NCI-H128 (cell line): ENCODE results near the gene AHI1.

Experiments used
- DNase-seq: peaks from one replicate; lab custom pipeline; 2025; ENCODE audit not compliant: unreplicated experiment; lab: John Stamatoyannopoulos, UW

Gene AHI1

DNA sequence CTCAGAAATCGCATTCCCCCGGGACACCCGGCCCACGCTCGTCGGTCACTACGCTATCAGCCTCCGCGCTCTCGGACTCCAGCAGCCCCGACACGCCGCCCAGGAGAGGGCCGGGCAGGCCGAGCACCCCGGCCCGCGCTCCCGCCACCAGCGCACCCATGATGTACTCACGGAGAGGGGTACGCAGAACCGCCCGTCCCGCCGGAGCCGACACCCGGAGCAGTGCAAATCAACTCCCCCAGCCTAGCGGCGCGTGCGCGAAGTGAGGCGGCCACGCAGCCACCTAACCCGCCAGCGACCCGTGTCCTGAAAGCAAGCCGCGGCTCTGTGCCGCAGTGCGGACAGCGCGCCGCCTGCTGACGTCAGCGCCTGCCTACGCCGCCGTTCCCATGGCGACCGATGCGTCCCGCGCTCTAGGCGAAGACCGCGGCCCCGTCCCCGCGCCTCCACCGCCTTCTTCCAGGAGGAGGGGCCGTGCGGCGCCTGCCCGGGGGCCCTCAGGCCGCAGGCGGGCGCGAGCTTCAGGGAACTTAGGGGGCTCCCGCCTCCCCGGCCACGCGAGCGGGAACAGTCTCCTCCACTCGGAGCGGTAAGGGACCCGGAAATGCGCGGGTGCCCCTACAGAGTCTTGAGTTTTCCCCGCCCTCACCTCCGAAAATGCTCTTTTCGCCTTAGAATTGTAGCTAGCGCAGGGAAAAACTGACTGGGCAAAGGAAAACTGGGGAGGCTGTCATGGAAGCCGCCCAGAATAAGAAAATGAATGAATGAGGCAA lies at the start of gene AHI1:
Gene AHI1 (minus strand): TSS at position 329 of the 773 bp plus-strand sequence. CDS start 5,503 bp downstream, outside the sequence.
- DNase-seq = peak; percentile 78

DNA sequence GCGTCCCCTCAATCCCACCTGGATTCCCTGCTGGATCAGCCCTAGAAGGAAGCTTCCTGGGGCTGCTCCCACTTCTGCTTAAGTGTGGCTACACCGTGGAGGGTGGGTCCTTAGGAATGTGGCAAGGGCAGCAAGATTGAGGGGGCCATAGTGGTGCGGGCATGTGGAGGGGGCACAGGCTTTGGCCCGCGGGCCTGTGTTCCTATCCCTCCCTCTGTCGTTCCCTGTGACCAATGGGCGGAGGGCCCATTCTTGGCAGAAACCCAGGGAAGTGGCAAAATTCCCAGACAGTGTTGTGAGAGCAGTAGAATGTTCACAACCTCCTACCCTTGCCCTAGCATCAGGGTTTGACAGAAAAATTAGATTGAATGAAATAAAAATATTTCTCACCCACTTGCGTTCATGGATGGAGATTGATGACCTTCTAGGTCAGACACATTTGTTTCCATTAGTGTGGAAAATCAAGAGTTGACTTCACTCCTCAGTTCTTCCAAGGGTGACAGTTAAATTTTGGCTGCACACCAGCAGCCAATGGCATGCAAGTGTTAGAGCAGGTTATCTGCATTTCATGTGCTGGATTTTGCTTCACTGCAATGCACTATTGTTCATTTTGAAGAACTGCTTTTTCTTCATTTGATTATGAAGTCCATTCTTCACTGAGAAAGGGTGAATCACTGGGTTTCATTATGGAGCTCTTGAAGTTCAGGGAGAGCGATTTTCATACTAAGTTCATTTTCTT lies 49.3 kb upstream of the AHI1 start:
- DNase-seq = no peak

- DNase-seq = no peak
Measured at GRCh38 chr6:135546206-135546605, 48.7 kb upstream of the AHI1 start.

DNA sequence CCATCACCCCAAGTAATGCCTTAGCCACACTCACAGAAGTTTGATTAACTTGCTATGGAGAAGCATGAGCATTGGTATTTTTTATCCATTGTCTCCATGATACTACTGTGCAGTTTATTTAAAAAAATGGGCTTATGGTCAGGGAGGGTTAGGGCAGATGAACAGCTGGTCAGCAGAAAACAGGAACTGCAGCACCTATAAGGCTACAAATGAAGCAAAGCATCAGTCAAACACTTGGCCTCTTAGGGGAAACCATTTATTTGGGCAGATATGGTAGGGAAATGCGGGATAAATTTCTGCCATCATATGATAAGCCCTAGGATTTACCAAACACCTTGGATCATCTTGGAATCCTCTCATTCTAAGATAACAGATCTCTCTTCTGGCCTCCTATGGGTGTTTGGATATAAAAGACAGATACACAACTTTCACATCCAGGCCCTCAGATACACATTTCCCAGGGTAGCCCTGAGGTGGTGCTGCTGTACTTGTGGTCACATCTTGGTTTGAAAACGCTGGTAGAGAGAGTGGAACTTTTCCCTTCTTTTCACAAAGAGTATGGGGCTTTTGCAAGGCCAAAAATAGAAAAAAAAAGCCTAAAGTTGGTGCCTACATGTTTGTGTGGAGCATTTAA lies 42.8 kb upstream of the AHI1 start:
- DNase-seq = no peak

GRCh38 chr6:135537741-135538301 lies 40.3 kb upstream of the AHI1 start:
- DNase-seq = no peak

GRCh38 chr6:135535989-135536414 lies 38.5 kb upstream of the AHI1 start:
- DNase-seq = peak; percentile 29

DNA sequence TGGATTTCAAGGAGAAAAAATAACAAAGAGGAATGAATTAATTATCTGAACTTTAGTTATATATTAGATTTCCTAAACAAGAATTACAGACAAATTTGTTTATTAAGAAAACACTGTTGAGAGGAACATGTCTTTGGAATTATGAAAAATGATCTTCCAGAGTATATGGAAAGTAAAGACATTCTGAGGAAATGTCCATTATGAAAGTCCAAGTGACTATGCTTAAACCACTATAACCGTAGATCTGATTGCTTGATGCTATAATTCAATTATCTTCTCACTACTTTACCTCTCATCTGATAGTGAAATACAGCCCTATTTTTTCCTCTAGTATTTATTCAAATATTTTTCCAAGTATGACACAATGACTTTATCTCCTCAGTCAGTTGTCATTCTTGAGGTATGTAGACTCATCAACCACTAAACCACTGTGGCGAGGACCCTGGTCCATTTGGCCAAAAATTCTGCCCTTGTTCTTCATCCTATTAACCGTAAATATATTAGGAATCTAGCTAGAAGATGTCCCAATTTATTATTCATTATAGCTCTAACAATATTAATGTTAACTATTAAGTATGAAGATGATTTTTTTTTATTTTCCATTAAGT lies 37.3 kb upstream of the AHI1 start:
- DNase-seq = no peak

DNA sequence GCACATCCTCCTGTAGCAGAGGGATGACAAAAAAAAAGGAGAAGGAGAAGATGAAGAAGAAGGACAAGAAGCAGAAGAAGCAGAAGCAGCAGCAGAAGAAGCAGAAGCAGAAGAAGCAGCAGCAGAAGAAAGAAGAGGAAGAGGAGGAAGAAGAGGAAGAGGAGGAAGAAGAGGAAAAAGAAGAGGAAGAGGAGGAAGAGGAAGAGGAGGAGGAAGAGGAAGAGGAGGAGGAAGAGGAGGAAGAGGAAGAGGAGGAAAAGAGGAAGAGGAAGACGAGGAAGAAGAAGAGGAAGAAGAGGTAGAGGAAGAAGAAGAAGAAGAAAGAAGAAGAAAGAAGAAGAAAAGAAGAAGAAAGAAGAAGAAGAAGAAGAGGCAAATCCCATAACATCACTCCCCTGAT lies 35.0 kb upstream of the AHI1 start:
- no peak for DNase-seq

DNA sequence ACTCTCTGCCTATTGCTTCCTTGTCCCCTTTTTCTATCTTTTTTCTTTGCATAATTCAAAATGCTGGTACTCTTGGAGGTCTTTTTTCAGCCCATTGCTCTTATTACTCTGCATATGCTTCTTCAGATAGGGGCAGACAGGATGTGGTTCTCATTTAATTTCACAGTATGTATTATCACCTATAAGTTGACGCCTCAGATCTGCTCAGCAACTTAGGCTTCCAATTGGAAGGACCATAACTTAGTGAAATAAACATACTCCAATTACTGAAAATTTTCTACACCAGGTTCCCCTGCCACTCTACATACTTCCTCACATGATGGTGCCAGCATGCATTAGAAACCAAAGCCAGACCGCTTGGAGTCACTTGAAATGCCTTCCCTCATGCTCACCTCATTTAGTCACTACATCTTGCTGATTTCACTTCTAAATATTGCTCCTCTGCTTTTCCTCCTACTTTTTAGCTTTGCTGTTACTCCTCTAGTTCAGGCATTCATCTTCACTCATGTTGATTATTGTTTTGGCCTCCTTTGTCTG lies 34.5 kb upstream of the AHI1 start:
- no peak for DNase-seq

- no peak for DNase-seq
Measured at GRCh38 chr6:135530113-135530512, 32.6 kb upstream of the AHI1 start.

DNA sequence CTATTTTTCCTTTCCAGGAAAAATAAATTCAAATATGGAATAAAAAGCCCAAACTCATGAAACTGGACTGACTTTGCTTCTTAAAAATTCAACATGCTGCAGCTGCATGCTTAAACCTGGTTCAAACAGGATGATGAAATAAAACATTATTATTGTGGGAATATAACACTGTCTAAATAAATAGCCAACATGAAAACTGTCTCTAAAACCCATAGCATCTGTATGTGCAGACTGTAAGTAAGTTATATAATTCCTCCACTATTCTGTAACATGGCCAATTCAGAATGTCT lies 30.4 kb upstream of the AHI1 start:
- no peak for DNase-seq

GRCh38 chr6:135527116-135527959 lies 29.8 kb upstream of the AHI1 start:
- DNase-seq = no peak

DNA sequence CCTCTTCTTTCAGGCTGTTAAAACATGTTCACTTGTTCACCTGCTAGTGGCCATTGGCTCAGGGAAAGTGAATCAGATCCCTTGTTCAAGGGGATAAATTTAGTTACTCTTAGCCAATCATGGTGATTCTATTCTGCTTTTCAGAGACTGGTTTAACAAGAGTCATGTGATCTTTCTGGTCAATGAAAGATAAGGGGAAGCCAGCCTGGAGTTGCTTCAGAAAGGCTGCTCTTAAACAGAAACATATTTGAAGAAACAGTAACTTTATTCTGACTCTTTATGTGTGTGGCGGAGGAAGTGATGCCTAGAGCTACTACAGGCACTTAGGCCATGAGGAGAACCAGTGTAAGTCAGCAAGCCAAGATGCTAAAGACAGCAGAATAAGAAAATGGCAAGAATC lies 28.1 kb upstream of the AHI1 start:
- DNase-seq = no peak

GRCh38 chr6:135522965-135523692 lies 25.6 kb upstream of the AHI1 start:
- no peak for DNase-seq

DNA sequence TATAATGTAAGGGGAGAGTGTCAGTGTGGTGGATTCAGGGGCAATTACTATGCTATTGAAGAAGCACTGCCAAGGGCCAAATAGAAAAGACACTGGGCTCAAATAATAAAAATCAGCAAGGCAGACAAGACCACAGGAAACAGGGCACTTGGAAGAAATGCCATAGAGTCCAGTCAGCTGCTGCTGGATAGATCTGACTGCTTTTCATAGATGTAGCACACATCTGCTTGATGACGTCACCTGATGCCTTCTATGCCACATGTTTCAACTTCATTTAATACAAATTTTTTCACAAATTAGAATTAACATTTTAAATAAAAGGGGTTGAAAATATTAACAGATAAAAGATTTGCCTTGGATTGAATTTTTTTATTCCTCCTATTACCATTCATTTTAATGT lies 23.9 kb upstream of the AHI1 start:
- no peak for DNase-seq

- DNase-seq = no peak
Measured at GRCh38 chr6:135520781-135521180, 23.2 kb upstream of the AHI1 start.

- DNase-seq = no peak
Measured at GRCh38 chr6:135519348-135519747, 21.8 kb upstream of the AHI1 start.

GRCh38 chr6:135517527-135517926 lies 20.0 kb upstream of the AHI1 start:
- no peak for DNase-seq

DNA sequence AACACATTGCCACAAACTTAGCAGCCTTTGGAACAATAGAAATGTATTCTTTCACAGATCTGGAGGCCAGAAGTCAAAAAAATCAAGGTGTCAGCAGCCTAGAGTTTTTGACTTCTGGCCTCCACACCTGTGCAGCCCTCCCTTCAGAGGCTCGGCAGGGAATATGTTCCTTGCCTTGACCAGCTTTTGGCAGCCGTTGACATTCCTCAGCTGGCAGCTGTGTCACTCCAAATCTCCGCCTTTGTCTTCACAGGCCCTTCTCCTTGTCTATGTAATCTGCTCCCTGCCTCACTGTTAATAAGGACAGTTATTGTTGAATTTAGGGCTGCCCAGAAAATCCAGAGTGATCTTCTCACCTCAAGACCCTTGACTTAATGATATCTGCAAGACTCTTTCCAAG lies 17.2 kb upstream of the AHI1 start:
- DNase-seq = no peak
